Loucy (cell line): ENCODE measurements around the gene RAET1G.

Experiments
- H2AFZ ChIP-seq: fragments of 200-600 bp; sonication (generic); 2 replicates; pipeline ENCODE4 v1.6.0; 2016; ENCODE audit warnings: antibody characterized with exemption, mild to moderate bottlenecking, low read length, moderate library complexity
- H3F3A ChIP-seq: fragments of 200-600 bp; 2 replicates; pipeline ENCODE4 v1.6.0; 2016; ENCODE audit warnings: antibody characterized with exemption, low read depth, mild to moderate bottlenecking
- H3K27me3 ChIP-seq: fragments of 200-600 bp; sonication (generic); 2 replicates; pipeline ENCODE4 v1.6.1; 2014; ENCODE audit warnings: low read length, mild to moderate bottlenecking; ENCODE audit not compliant: insufficient read depth, poor library complexity, severe bottlenecking
- H3K36me3 ChIP-seq: fragments of 200-600 bp; sonication (generic); 2 replicates; pipeline ENCODE4 v1.6.1; 2016; ENCODE audit warnings: low read length; ENCODE audit not compliant: insufficient read depth
- H3K4me1 ChIP-seq: fragments of 200-600 bp; sonication (generic); 2 replicates; pipeline ENCODE4 v1.5.1; 2014; ENCODE audit warnings: low read length, mild to moderate bottlenecking; ENCODE audit not compliant: insufficient read depth, poor library complexity, severe bottlenecking
- H3K4me2 ChIP-seq: fragments of 200-600 bp; sonication (generic); 2 replicates; pipeline ENCODE4 v1.6.0; 2014; ENCODE audit warnings: antibody characterized with exemption, low read length, low read depth, mild to moderate bottlenecking; ENCODE audit not compliant: poor library complexity, severe bottlenecking
- H3K4me3 ChIP-seq: fragments of 200-600 bp; sonication (generic); 2 replicates; pipeline ENCODE4 v1.5.1; 2014; ENCODE audit warnings: low read length, mild to moderate bottlenecking, mixed read lengths; ENCODE audit not compliant: poor library complexity, severe bottlenecking
- H3K79me2 ChIP-seq: fragments of 200-600 bp; sonication (generic); 2 replicates; pipeline ENCODE4 v1.6.1; 2014; ENCODE audit warnings: low read length; ENCODE audit not compliant: insufficient read depth
- H3K9ac ChIP-seq: fragments of 200-600 bp; sonication (generic); 2 replicates; pipeline ENCODE4 v1.6.0; 2014; ENCODE audit warnings: mild to moderate bottlenecking, low read depth, low read length, moderate library complexity; ENCODE audit not compliant: poor library complexity, severe bottlenecking
- H3K9me2 ChIP-seq: fragments of 200-600 bp; sonication (generic); replicated peaks from 2 replicates; pipeline ENCODE4 v1.6.1; 2016; ENCODE audit warnings: low read depth, low read length, mixed read lengths
- H3K9me3 ChIP-seq: fragments of 200-600 bp; sonication (generic); 2 replicates; pipeline ENCODE4 v1.6.1; 2014; ENCODE audit warnings: mild to moderate bottlenecking, antibody characterized with exemption, low read length, low read depth; ENCODE audit not compliant: insufficient read depth
- H4K20me1 ChIP-seq: fragments of 200-600 bp; sonication (generic); 2 replicates; pipeline ENCODE4 v1.6.0; 2014; ENCODE audit warnings: antibody characterized with exemption, low read length, mild to moderate bottlenecking; ENCODE audit not compliant: insufficient read depth, poor library complexity, severe bottlenecking
- CTCF ChIP-seq: fragments of 200-600 bp; sonication (generic); conservative IDR thresholded peaks from 2 replicates; pipeline ENCODE4 v1.5.1; 2014; ENCODE audit warnings: mild to moderate bottlenecking, antibody characterized with exemption, low read length
- EZH2phosphoT487 ChIP-seq: fragments of 200-600 bp; IDR thresholded peaks from 2 replicates; pipeline ENCODE4 v1.6.1; 2018; ENCODE audit warnings: antibody characterized with exemption, mild to moderate bottlenecking, moderate library complexity, borderline replicate concordance

RAET1G gene

GRCh38 chr6:149888093-149888492 is 34.8 kb downstream of the RAET1G start:
- H3F3A ChIP-seq, result no peaks in the 10 kb centered on the region
- H3K36me3 ChIP-seq, result no peaks in the 10 kb centered on the region
- no peaks in the 10 kb centered on the region for H4K20me1 ChIP-seq
- H2AFZ ChIP-seq, result no peak overlapping the region
- H3K9me2 ChIP-seq, result no peaks in the 10 kb centered on the region
- no peaks in the 10 kb centered on the region for H3K27me3 ChIP-seq
- H3K4me3 ChIP-seq, result no peak overlapping the region
- H3K9me3 ChIP-seq, result no peaks in the 10 kb centered on the region
- peaks cover 30% of the 10 kb centered on the region for H3K4me1 ChIP-seq
- TF ChIP-seq EZH2phosphoT487 (no peak), CTCF (no peak)
- no peak overlapping the region for H3K4me2 ChIP-seq
- no peak overlapping the region for H3K9ac ChIP-seq
- no peaks in the 10 kb centered on the region for H3K79me2 ChIP-seq

- Histone ChIP-seq H3K9me2 (no peaks in the 10 kb centered on the region), H3K79me2 (no peaks in the 10 kb centered on the region), H3K4me1 (peaks cover 26% of the 10 kb centered on the region), H3K9ac (no peak overlapping the region), H3K4me3 (no peak overlapping the region), H3K9me3 (no peaks in the 10 kb centered on the region), H3F3A (no peaks in the 10 kb centered on the region), H3K4me2 (no peak overlapping the region), H2AFZ (no peak overlapping the region), H3K36me3 (no peaks in the 10 kb centered on the region), H3K27me3 (no peaks in the 10 kb centered on the region), H4K20me1 (no peaks in the 10 kb centered on the region)
- TF ChIP-seq CTCF (no peak), EZH2phosphoT487 (no peak)
These were observed 35.6 kb downstream of the RAET1G start for GRCh38 chr6:149887343-149887742.

- TF ChIP-seq EZH2phosphoT487, result no peak
- no peaks in the 10 kb centered on the region for H3F3A ChIP-seq
- no peak overlapping the region for H3K4me2 ChIP-seq
- H3K4me1 ChIP-seq, result peaks cover 13% of the 10 kb centered on the region
- H3K4me3 ChIP-seq, result no peak overlapping the region
- no peak overlapping the region for H2AFZ ChIP-seq
- no peaks in the 10 kb centered on the region for H3K79me2 ChIP-seq
- no peak overlapping the region for H3K9ac ChIP-seq
- no peaks in the 10 kb centered on the region for H3K9me3 ChIP-seq
- no peaks in the 10 kb centered on the region for H3K9me2 ChIP-seq
- H3K27me3 ChIP-seq, result no peaks in the 10 kb centered on the region
- no peaks in the 10 kb centered on the region for H4K20me1 ChIP-seq
- H3K36me3 ChIP-seq, result no peaks in the 10 kb centered on the region
These were observed 37.0 kb downstream of the RAET1G start for GRCh38 chr6:149885888-149886287.

GRCh38 chr6:149884617-149885016 is 38.3 kb downstream of the RAET1G start:
- Histone ChIP-seq H3K27me3 (no peaks in the 10 kb centered on the region), H3K9me3 (no peaks in the 10 kb centered on the region), H4K20me1 (no peaks in the 10 kb centered on the region), H3K9me2 (no peaks in the 10 kb centered on the region), H3K79me2 (no peaks in the 10 kb centered on the region), H2AFZ (no peak overlapping the region), H3K4me1 (peaks cover 8% of the 10 kb centered on the region), H3K9ac (no peak overlapping the region), H3F3A (no peaks in the 10 kb centered on the region), H3K4me3 (no peak overlapping the region), H3K4me2 (no peak overlapping the region), H3K36me3 (no peaks in the 10 kb centered on the region)
- TF ChIP-seq EZH2phosphoT487, result no peak
- no peak for TF ChIP-seq CTCF
